Measurements from ENCODE around the gene MCF2L. TPM values are rescaled to one million over a fixed set of nuclear protein-coding genes. Genes with fewer than 3 reads are reported as not detected.

Gene MCF2L
- total RNA-seq, 6 experiments from 2014 or later = 9.6 to 18.4 (median 11.7) TPM

DNA sequence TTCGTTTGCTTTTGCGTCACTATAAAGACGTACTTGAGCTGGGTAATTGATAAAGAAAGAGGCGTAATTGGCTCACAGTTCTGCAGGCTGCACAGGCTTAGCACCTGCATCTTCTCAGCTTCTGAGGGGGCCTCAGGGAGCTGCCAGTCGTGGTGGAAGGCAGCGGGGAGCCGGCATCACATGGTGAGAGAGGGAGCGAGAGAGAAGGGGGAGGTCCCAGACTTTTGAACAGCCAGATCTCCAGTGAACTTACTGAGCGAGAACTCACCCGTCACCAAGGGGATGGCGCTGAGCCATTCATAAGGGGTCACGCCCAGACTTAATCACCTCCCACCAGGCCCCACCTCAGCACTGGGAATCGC is 77.8 kb downstream of the MCF2L start:
- intact Hi-C loops (cut with DNase I) = loop anchor here in 1 of 2 donors (10.0 kb wide), 1 partner anchor 48 kb away; no protein-coding TSS in a partner anchor
- no peak for TF ChIP-seq POLR2A (IDR thresholded peaks at IDR 0.05)
- TF ChIP-seq, protein P1, sequence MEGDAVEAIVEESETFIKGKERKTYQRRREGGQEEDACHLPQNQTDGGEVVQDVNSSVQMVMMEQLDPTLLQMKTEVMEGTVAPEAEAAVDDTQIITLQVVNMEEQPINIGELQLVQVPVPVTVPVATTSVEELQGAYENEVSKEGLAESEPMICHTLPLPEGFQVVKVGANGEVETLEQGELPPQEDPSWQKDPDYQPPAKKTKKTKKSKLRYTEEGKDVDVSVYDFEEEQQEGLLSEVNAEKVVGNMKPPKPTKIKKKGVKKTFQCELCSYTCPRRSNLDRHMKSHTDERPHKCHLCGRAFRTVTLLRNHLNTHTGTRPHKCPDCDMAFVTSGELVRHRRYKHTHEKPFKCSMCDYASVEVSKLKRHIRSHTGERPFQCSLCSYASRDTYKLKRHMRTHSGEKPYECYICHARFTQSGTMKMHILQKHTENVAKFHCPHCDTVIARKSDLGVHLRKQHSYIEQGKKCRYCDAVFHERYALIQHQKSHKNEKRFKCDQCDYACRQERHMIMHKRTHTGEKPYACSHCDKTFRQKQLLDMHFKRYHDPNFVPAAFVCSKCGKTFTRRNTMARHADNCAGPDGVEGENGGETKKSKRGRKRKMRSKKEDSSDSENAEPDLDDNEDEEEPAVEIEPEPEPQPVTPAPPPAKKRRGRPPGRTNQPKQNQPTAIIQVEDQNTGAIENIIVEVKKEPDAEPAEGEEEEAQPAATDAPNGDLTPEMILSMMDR (IDR thresholded peaks at IDR 0.05) = no peak
- Histone ChIP-seq H3K27me3 (no peaks in the 10 kb centered on the region), H3K4me1 (no peaks in the 10 kb centered on the region), H3K4me3 (no peak overlapping the region), H3K9me3 (no peaks in the 10 kb centered on the region), H3K27ac (no peak overlapping the region), H3K36me3 (no peaks in the 10 kb centered on the region)
- DNase-seq (no peak), ATAC-seq (no peak)
- WGBS (ENCODE audit: insufficient coverage, low coverage, low lambda C conversion rate, missing lambda C conversion rate) = 86% methylated on average over 5 of the region's 13 CpGs

DNA sequence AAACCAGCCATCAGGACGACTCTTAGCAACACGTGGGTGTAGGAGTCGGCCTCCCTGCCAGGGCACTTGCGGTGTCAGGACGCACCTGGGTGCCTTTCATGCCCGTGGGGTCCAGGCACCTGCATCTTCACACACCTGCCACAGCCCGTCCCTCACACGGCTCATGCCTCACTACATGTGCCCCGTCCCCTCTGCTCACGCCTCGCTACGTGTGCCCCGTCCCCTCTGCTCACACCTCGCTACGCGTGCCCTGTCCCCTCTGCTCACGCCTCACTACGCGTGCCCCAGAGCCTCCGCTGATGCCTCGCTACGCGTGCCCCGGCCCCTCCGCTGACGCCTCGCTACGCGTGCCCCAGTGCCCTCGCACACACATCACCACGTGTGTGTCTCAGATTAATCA is 78.6 kb downstream of the MCF2L start:
- Histone ChIP-seq H3K9me3 (no peaks in the 10 kb centered on the region), H3K4me1 (no peaks in the 10 kb centered on the region), H3K27me3 (no peaks in the 10 kb centered on the region), H3K27ac (no peak overlapping the region), H3K36me3 (no peaks in the 10 kb centered on the region), H3K4me3 (no peak overlapping the region)
- intact Hi-C loops (cut with DNase I) = loop anchor here in 1 of 2 donors (10.0 kb wide), 1 partner anchor 47 kb away; no protein-coding TSS in a partner anchor
- DNase-seq = peak in 2 of 3 donors; percentile 11 to 21
- 87% methylated on average over 24 of the region's 31 CpGs for WGBS (ENCODE audit: insufficient coverage, low coverage, low lambda C conversion rate, missing lambda C conversion rate)
- ATAC-seq = no peak
- TF ChIP-seq, protein P1 (IDR thresholded peaks at IDR 0.05) = no peak
- TF ChIP-seq POLR2A (IDR thresholded peaks at IDR 0.05) = no peak

DNA sequence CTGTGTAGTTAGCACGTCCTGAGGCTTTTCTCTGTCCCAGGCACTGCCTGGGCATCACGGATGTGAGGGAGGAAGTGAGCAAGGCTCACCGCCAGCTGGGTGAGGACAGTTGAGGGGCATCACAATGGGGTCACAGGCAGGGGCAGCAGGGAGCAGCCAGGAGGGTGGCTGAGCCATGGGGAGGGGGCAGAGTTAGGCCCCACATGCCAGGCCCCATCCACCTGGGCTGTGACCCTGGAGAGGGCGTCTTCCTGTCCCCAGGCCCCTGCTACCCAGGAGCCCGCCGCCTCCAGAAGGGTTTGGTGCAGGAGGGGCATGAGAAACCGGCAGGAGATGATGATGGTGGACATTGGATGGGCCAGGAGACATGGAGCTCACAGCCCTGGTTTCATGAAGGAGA is 79.8 kb downstream of the MCF2L start:
- WGBS (ENCODE audit: insufficient coverage, low coverage, low lambda C conversion rate, missing lambda C conversion rate) = 67% methylated on average over 4 of the region's 7 CpGs
- Histone ChIP-seq H3K9me3 (no peaks in the 10 kb centered on the region), H3K27me3 (no peaks in the 10 kb centered on the region), H3K4me3 (no peak overlapping the region), H3K36me3 (no peaks in the 10 kb centered on the region), H3K27ac (no peak overlapping the region), H3K4me1 (no peaks in the 10 kb centered on the region)
- TF ChIP-seq, protein P1 (IDR thresholded peaks at IDR 0.05) = no peak
- TF ChIP-seq POLR2A (IDR thresholded peaks at IDR 0.05) = no peak
- intact Hi-C loops (cut with DNase I) = loop anchor here in 1 of 2 donors (10.0 kb wide), 1 partner anchor 46 kb away; no protein-coding TSS in a partner anchor
- ATAC-seq (no peak), DNase-seq (peak in 1 of 3 donors; percentile 41)

DNA sequence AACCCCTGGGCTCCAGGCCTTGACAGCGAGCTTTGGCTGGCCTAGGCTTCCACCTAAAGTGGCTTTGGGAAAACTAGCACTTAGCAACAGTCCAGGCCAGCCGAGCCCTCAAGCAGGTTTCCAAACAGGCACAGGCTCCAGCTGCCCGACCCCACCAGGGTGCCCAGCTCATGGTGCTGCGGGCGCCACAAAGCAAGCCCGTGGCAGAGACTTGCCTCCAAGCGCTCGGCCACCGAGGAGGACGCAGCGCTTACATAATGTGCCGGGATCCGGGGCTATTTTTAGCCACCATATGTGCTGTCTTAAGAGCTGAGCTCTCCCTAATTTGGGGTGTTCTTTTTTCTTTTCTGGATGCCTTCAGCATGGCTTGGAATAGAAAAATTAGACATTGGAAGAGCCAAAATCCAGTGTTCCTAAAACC is 80.5 kb downstream of the MCF2L start:
- no peaks in the 10 kb centered on the region for H3K9me3 ChIP-seq
- no peak overlapping the region for H3K27ac ChIP-seq
- WGBS (ENCODE audit: insufficient coverage, low coverage, low lambda C conversion rate, missing lambda C conversion rate) = 83% methylated on average over 1 of the region's 13 CpGs
- no peaks in the 10 kb centered on the region for H3K4me1 ChIP-seq
- peak in 2 of 3 donors; percentile 16 to 47 for DNase-seq
- H3K4me3 ChIP-seq = no peak overlapping the region
- no peak for ATAC-seq
- H3K36me3 ChIP-seq = no peaks in the 10 kb centered on the region
- no peak for TF ChIP-seq POLR2A (IDR thresholded peaks at IDR 0.05)
- TF ChIP-seq, protein P1 (IDR thresholded peaks at IDR 0.05) = no peak
- intact Hi-C loops (cut with DNase I) = loop anchor here in 1 of 2 donors (10.0 kb wide), 1 partner anchor 45 kb away; no protein-coding TSS in a partner anchor
- H3K27me3 ChIP-seq = no peaks in the 10 kb centered on the region
